H7 (cell line): ENCODE data around the gene GPR39. TPM values are rescaled to one million over a fixed set of nuclear protein-coding genes. Genes with fewer than 3 reads are reported as not detected.

Experiments used
- DNase-seq: peaks from one replicate; pipeline ENCODE4 v3.0.0; 2012
- H3K27me3 ChIP-seq: 2 replicates; pipeline ENCODE4 v1.6.0; 2011; ENCODE audit warnings: mild to moderate bottlenecking, low read length; ENCODE audit not compliant: control insufficient read depth, insufficient read depth
- H3K36me3 ChIP-seq: replicated peaks from 2 replicates; pipeline ENCODE4 v1.5.1; 2011; ENCODE audit warnings: low read length; ENCODE audit not compliant: control insufficient read depth, insufficient read depth
- H3K4me3 ChIP-seq: 2 replicates; pipeline ENCODE4 v1.5.1; 2011; ENCODE audit warnings: low read depth, mild to moderate bottlenecking, control low read depth, low read length, moderate library complexity; ENCODE audit not compliant: insufficient read depth
- total RNA-seq: library from RNA; depleted of rRNA; stranded (reverse); fragments of >200 nt; shearing (Covaris generic); gene quantifications from 2 replicates; pipeline ENCODE4 v1.2.3, GENCODE V29; 2014

Gene GPR39
- total RNA-seq, 1 experiment from 2014 or later, result 6.2 TPM

DNA sequence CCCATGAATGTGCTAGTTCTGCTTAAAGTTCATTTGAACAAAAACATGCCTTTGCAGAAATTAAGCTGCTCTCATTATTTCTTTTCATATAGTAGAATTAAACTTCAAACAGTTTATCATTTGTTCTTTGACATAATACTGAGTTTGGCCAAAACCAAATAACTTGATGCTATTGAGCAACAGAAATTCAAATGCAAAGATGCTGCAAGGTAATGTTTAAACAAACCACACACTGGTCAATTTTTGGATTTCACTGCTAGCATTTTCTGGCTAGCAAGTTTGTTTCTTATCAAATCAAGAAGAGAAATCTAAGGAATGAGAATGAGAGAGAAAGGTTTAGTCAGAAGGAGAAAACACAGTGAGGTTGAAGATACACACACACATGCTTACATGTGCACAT, 173.4 kb downstream of the GPR39 start:
- H3K4me3 ChIP-seq, result no peak overlapping the region
- DNase-seq, result no peak
- no peaks in the 10 kb centered on the region; the same call in 1 of the 2 replicates for H3K27me3 ChIP-seq
- H3K36me3 ChIP-seq, result no peaks in the 10 kb centered on the region

DNA sequence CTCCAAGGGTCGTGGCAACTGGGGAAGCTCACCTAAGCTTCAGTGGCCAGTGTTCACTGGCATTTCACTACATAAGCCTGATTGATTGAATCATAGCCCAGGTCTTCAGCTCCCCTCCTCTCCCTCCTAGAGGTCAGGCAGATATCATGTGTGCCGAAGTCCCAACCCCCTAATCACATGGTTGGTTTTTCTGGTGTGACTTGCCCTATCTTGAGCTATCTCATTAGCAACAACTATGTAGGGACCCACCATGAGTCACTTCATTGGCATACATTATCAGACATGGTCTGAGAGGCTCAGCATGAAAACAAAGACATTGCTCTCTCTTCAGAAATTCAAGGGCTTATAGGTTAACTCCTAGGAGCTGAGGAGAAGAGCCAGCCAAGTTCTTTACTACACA, 176.6 kb downstream of the GPR39 start:
- Histone ChIP-seq H3K4me3 (no peak overlapping the region), H3K27me3 (no peaks in the 10 kb centered on the region; the same call in 1 of the 2 replicates), H3K36me3 (no peaks in the 10 kb centered on the region)
- DNase-seq, result no peak

DNA sequence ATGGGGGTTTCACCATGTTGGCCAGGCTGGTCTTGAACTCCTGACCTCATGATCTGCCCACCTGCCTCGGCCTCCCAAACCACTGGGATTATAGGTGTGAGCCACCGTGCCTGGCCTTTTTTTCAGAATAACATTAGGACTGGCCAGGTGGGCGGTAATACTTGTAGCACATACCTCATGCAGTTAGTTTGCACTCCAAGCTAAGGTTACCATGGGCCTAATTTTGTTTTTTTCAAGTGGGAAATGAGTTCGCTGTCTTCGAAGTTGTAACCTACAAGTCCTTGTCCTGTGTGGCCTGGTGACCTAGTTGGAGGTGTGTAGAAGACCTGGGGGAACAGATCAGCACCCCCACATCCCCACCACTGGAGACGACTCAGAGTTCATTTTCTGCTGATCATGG, 178.6 kb downstream of the GPR39 start:
- DNase-seq, result no peak
- H3K36me3 ChIP-seq, result no peaks in the 10 kb centered on the region
- no peak overlapping the region for H3K4me3 ChIP-seq
- no peaks in the 10 kb centered on the region; the same call in 1 of the 2 replicates for H3K27me3 ChIP-seq

DNA sequence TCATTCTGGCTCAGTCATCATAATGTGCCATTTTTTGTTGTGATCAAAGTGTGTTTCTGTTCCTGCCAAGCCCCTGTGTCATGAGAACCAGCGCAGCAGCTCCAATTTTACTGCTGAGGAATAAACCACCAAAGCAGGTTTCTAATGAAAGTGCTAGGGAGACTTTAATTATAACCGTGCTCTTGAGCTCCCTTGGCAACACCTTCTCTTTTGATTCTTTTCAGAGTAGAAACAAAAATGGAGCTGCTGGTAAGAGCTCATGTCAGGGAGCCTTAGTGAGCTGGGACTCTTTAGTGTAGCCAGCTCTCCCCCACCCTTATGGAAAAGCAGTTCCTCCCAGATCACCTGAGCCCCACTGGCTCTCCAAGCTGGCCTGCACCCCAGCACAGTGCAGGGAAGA, 179.1 kb downstream of the GPR39 start:
- Histone ChIP-seq H3K4me3 (no peak overlapping the region), H3K27me3 (no peaks in the 10 kb centered on the region; the same call in 1 of the 2 replicates), H3K36me3 (no peaks in the 10 kb centered on the region)
- DNase-seq, result no peak

- DNase-seq, result no peak
- Histone ChIP-seq H3K36me3 (no peaks in the 10 kb centered on the region), H3K27me3 (no peaks in the 10 kb centered on the region; the same call in 1 of the 2 replicates), H3K4me3 (no peak overlapping the region)
These were observed 180.6 kb downstream of the GPR39 start for GRCh38 chr2:132597166-132597565.

DNA sequence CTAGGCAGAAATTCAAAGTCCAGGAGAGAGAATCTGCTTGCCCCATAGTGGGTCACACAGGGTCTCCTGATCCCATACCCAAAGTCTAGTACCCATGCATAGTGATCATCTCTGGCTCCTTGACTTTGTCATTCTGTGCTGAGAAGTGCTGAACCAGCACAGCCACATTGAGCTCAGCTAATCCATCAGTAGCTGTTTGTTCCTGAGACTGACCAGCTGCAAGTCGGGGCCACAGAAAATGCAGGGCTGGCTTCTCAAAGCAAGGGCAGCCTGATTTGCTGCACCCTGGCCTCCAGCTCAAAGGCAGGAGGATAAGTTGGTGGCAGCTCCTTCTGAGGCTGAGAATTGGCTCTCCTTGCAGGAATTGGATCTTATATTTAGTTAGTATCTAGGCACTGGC, 181.2 kb downstream of the GPR39 start:
- H3K36me3 ChIP-seq, result no peaks in the 10 kb centered on the region
- no peaks in the 10 kb centered on the region; the same call in 1 of the 2 replicates for H3K27me3 ChIP-seq
- no peak for DNase-seq
- H3K4me3 ChIP-seq, result no peak overlapping the region

DNA sequence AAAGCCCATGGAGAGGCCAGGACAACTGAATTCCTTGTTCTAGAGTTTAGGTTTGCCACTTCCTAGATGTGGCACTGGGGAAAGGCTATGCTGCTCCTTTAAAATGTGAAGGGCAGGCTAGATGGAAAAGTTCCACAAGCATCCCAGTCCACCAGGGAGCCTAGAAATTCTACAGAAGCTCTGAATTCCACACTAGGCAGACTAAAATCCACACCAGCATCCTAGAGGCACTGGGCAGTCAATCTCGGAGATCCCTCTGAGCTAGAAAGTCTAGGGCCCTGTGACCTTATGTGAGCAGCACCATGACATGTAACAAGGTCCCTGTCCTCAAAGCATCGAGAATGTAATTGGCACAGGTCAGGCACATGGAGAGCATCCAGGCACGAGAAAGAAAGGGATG, 181.9 kb downstream of the GPR39 start:
- no peaks in the 10 kb centered on the region for H3K36me3 ChIP-seq

DNA sequence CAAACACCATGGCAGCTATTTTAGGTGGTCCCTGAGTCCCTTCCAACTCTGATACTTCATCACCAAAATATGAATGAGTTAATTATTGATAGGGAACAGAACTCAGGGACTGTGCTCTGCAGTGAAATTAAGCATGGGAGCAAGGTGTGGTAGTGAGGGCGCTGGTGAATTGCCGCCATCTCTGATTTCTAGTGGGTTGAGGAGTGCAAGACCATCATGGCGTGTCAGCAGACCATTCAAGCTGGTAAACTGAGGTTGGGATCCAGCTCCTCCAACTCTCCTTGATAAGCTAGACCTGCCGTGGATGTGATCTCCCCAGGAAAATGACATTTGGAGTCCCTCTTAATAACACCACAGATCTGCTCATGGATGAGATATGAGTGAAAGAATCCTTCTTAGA, 183.0 kb downstream of the GPR39 start:
- Histone ChIP-seq H3K4me3 (no peak overlapping the region), H3K36me3 (no peaks in the 10 kb centered on the region), H3K27me3 (no peaks in the 10 kb centered on the region)
- DNase-seq, result no peak

More for the DNA sequence above, 181.9 kb downstream of the GPR39 start:
- Histone ChIP-seq H3K4me3 (no peak overlapping the region), H3K27me3 (no peaks in the 10 kb centered on the region; the same call in 1 of the 2 replicates)
- DNase-seq, result no peak

GRCh38 chr2:132604561-132604960, 188.0 kb downstream of the GPR39 start:
- Histone ChIP-seq H3K27me3 (no peaks in the 10 kb centered on the region), H3K36me3 (no peaks in the 10 kb centered on the region), H3K4me3 (no peak overlapping the region)
- DNase-seq, result no peak

DNA sequence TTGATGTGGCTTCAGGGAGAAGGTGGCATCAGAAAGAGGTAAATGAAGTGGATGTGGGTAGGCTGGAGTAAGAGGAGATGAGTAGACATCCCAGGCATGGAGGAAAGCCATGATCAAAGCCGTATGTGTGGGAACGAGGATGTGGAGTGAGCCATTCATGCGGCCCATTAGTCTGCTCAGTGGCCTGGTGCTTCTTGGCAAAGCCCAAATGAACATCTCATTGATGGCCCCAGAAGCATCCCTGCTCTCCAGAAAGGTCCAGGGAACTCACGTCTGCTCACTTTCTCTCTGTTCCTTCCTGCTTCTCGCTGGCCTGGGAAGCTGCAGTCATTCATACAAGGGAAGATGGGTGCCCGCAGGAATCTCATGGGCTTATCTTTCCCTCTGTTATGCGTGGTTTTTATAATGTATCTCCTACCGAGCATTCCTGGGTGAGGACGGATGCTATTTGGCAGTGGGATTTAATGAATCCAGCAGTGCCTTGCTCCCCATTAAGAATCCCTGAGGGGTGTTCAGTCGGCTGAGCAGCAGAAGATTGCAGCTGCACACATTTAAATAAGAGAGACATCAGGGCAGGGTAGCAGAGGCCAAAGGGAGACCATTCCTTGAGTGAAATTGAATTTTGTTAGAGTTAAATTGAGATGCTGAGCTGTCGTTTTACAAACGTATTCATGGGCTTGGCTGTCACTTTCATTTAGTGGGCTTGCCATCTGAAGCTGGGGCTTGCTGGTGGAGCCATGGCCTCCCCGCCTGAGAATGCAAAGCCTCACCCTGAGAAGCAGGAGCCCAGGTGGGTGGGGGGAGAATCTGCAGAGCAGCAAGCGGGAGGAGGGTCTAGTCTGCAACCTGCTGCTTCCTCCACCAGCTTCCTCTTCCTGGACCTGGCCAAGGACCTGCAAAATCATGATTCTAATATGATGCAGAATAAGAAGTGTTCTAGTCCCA, 188.9 kb downstream of the GPR39 start:
- H3K27me3 ChIP-seq, result no peaks in the 10 kb centered on the region
- no peaks in the 10 kb centered on the region for H3K36me3 ChIP-seq
- no peak overlapping the region for H3K4me3 ChIP-seq
- no peak for DNase-seq

DNA sequence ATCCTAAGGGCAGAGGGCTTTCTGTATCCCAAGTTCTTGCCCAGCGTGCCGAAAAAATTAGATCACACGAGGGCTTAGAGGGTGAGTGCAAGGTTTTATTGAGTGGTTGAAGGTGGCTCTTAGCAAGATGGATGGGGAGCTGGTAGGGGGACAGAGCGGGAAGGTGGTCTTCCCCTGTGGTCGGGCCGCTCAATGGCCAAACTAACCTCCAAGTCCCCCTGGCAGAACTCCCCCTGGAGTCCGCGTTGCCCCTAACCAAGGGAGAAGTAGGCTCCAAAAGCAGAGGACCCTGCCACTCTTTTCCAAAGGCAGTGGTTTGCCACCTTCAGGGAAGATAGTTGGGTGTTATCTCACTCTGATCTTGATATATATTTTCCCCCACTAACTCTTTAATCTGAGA, 190.0 kb downstream of the GPR39 start:
- DNase-seq, result no peak
- Histone ChIP-seq H3K4me3 (no peak overlapping the region), H3K27me3 (no peaks in the 10 kb centered on the region), H3K36me3 (no peaks in the 10 kb centered on the region)

DNA sequence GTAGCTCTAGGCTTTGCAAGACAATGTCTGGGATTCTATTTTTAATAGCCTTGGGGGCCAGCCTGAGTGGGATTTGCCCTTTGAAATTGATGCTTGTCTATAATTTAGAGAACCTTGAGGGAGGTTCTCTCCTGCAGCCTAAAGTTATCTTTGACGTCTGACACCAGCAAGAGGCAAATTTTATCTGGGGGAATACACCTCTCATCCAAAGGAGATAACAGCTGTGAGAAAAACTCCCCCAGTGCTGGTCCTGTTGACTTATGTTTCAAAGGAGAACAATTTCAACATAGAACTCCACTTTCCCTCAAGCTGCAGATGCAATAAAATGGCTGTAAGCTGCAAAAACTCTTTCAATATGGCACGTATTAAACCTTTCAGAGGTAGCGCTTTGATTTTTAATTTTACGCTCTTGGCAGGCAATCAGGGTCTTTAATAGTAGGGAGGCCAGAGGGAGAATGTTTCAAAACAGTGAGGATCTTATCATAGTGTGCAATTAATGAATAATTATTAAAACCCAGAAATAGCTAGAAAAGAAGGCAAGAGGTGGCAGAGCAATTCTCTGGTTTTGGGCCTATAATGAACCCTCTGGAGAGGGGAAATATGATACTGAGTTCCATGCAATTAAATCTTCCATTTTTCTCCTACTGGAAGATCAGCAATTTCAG, 191.0 kb downstream of the GPR39 start:
- no peak for DNase-seq

GRCh38 chr2:132608311-132608710, 191.7 kb downstream of the GPR39 start:
- DNase-seq, result no peak
- Histone ChIP-seq H3K4me3 (no peak overlapping the region), H3K36me3 (no peaks in the 10 kb centered on the region), H3K27me3 (no peaks in the 10 kb centered on the region)

More for the DNA sequence above, 191.0 kb downstream of the GPR39 start:
- Histone ChIP-seq H3K36me3 (no peaks in the 10 kb centered on the region), H3K27me3 (no peaks in the 10 kb centered on the region), H3K4me3 (no peak overlapping the region)

DNA sequence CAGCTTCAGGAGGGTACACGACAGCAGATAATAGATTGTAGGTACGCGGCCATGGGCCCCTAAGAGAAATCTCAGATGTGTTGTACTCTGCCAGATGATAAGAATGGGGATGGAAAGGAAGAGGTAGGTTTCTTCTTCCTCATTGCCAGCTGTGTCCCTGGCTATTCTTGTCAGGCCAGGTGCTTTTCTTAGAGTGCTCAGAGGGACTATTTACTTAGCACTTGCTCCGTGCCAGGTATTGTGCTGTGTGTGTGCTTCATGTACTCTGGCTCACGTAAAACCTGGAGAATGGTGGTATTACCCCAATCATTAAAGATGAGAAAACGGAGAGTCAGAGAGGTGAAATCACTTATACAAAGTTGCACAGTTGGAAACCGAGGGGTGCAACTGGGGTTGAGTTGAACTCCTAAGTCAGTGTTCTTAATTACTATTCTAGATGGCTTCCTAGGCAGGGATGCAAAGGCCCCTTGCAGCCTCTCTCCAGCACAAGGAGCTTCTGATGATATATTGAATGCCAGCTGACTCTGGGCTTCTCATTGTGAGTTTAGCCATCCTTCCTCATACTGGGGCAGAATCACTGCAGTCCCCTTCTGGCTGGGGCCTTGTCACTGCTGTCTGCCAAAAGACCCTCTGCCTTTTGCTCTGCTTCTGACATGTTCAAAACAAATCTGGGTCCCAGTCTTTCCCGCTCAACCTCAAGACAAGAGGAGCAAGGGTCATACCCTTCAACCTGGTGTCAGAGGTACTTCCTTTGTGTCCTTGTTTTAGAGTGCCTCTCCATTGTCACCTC, 192.7 kb downstream of the GPR39 start:
- H3K4me3 ChIP-seq, result no peak overlapping the region
- no peaks in the 10 kb centered on the region for H3K36me3 ChIP-seq
- DNase-seq, result no peak
- H3K27me3 ChIP-seq, result no peaks in the 10 kb centered on the region
